CD4-positive, alpha-beta T cell treated with Interleukin-15 for 4 hours (primary cell): Measurements from ENCODE around the gene HES4.

Source experiments
- DNase-seq: peaks from one replicate; pipeline ENCODE4 v3.0.0-alpha.2; 2020; ENCODE audit warnings: low spot score

Gene HES4

GRCh38 chr1:965526-966134, 34.3 kb downstream of the HES4 start:
- DNase-seq: no peak

- DNase-seq: no peak
Observed at GRCh38 chr1:964691-965525, 35.0 kb downstream of the HES4 start.

GRCh38 chr1:963746-964525, 36.0 kb downstream of the HES4 start:
- DNase-seq: no peak

DNA sequence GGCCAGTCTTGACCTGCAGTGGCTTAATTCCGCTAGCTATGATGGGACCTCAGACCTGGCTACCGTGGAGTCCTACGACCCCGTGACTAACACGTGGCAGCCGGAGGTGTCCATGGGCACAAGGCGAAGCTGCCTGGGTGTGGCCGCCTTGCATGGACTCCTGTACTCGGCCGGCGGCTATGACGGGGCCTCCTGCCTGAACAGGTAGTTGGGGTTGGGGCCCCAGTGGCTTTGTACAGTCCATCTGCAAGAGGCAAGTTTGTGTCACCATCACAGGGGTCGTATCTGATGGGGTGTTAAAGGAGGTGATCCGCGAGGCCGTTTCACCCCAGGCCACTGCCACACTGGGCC, 36.6 kb downstream of the HES4 start:
- no peak for DNase-seq

- DNase-seq: no peak
Observed at GRCh38 chr1:962381-963300, 37.3 kb downstream of the HES4 start.

- DNase-seq: no peak
Observed at GRCh38 chr1:961132-961669, 38.7 kb downstream of the HES4 start.

GRCh38 chr1:960363-961131, 39.4 kb downstream of the HES4 start, which contains the start of gene KLHL17:
KLHL17 (plus strand) TSS chr1:960584; CDS start chr1:960694, 110 bp downstream.
- DNase-seq: peak; percentile 81

DNA sequence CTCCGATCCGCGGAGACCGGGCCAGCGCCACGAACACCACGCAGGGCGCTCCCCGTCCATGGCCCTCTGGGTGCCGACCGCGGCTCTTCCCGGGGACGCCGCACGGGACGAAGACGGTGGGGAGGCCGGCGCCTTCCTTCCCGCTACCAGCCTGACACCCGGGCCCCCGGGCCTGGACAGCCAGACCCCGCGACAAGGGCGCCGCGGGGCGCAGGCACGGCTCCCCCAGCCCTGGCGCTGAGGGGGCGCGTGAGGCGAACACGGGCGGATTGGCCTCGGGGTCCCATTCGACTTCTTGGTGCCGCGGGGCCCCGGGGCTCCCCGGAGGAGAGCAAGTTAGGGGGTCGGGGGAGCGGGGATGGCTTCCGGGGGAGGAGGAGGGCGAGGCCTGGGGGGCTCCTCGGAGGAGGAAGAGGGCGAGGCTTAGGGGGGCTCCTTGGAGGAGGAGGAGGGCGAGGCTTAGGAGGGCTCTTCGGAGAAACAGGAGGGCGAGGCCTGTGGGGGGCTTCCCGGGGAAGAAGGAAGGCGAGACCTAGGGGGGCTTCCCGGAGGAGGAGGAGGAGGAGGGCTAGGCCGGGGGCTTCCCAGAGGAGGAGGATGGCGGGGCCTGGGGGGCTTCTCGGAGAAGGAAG, 40.0 kb downstream of the HES4 start:
- no peak for DNase-seq

DNA sequence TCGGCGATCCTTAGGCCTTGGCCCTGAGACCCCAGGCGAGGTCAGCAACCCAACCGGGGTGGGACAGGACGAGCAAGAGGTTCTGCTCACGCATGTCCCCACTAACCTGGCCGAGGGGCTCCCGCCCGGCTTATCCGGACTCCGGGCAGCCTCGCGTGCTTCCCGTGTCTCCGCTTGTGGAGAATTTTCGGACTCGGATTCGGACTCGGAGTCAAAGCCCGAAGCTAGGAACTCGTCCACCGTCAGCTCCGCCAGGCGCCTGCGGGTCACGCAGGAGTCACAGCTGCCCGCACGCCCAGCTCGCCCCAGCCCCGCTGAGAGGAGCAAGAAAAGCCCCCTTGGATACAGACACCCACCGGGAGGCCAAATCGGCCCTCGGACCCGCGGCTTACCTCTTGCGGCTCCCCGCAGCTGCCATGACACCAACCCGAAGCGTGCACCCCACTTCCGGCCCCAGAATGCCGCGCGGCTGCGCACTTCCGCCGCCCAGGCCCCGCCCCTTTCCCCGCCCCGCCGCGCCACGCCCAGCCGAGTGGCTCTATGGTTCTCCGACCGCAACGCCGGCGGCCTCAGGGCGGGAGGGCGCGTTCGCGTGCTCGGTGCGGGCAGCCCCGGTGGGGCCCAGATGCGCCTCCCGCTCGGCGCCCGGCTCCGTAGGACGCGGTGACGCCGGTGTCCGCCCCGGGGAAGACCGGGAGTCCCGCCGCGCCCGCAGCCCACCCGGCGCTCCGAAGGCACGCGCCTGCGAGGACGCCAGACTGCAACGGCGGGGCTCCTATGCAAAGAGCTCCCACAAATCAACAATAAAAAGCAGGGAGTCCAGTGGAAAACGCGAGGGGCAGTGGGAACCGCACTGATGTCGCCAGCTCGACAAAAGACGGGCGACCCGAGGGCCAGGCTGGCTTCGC, 40.8 kb downstream of the HES4 start, which contains the start of gene NOC2L:
TSS of gene NOC2L (minus strand) at position 434 of the 908 bp plus-strand sequence. CDS start at position 418, 16 bp downstream.
- peak; percentile 97 for DNase-seq

DNA sequence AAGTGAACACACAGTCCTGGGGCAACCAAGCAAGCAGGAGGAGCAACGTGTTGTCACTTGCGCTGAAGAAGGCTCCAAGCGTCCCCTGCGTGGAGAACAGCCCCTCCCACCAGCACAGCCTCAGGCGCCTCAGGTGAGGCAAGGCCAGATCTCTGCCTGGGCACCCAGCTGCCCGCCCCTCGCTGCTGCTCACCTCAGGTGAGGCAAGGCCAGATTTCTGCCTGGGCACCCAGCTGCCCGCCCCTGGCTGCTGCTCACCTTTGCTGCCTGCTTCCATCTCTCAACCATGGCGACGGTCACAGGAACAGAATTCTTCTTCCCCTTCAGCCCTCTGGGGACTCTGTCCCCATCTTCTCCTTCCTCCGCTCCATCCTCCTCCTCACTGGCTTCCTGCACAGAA, 43.3 kb downstream of the HES4 start:
- DNase-seq: no peak

DNA sequence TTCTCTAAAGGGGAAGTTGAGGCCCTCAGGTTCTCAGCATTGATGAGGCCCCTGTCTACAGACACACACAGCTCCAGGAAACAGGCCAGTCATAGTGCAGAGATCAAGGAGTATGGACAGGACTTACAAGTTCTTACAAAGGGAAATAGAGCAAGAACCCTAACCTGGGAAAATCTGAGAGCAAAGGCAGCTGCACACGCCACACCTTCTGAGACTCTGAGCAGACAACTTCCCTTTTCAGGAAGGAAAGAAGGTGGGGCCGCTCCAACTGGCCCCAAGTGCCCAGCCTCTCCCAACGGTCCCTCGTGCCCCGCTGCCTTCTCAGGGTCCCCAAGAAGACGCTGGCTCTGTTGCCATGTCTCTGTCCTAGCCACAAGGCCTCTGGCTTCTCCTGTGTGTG, 44.4 kb downstream of the HES4 start:
- DNase-seq: no peak

DNA sequence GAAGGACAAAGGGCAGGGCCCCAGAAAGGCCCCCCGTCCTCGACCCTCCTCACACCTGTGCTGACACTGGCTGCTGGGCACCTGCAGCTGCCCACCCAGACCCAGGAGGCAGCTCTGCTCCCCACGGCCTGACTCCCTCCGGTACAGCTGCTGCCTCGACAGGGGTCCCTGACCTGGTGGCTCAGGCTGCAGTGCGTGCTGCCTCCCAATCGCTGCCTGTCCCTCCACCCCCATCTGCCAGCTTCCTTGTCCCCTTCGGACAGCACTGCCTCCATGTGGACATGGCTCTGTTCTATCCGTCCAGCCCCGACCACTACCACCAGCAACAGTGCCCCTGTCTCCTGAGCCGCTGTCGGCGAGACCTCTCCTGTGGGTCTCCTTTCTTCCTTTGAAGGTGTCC, 45.0 kb downstream of the HES4 start:
- DNase-seq: no peak

GRCh38 chr1:953524-954320, 46.2 kb downstream of the HES4 start:
- DNase-seq: no peak

GRCh38 chr1:952603-953002, 47.3 kb downstream of the HES4 start:
- DNase-seq: no peak

GRCh38 chr1:952201-952600, 47.7 kb downstream of the HES4 start:
- no peak for DNase-seq

DNA sequence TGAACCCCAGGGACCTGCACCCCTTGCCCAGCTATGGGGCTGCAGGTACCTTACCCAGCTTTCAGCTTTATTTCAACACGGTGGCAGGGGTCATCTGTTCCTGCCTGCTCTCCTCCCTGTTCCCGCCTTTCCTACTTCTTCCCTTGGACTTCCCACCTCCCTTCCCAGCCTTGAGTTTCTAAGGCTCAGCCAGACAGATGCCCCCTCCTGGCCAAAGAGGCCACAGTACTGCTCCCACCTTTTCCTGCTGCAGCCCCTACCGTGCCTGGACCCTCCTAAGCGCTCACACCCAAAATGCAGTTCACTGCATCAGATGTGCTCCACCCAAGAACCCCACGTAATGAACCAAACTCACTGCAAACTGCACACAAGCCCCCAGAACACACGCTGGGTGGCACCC, 48.5 kb downstream of the HES4 start:
- no peak for DNase-seq

DNA sequence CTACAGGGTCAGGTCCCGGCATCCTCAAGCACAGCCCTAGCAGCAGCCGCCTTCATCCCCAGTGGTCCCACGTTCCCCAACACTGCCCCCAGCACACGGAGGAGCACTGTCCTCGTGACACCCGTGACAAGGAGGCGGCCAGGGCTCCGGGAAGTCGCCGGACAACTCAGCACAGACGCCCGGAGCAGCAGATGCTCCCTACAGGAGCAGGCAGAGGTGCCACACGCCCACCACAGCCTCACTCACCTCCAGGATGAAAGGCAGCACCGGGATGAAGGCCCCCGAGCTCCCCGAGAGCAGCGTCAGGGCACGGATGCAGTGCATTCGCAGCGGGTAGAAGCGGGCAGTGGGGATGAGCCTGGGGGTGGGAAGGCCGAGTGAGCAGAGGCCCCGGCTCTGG, 49.0 kb downstream of the HES4 start:
- DNase-seq: no peak

GRCh38 chr1:950268-950667, 49.6 kb downstream of the HES4 start:
- no peak for DNase-seq
